Chondrocyte (in vitro differentiated cells): ENCODE results near the gene FLNA. TPM values are rescaled to one million over a fixed set of nuclear protein-coding genes. Genes with fewer than 3 reads are reported as not detected.

ENCODE experiments used
- DNase-seq: peaks from one replicate; pipeline ENCODE4 v3.0.0; 2021; ENCODE audit warnings: mixed read lengths, low spot score
- H3K27ac Mint-ChIP-seq: one replicate; pipeline ENCODE4 v1.8.0; 2021; ENCODE audit warnings: mild to moderate bottlenecking, moderate library complexity, mixed read lengths; ENCODE audit not compliant: unreplicated experiment
- H3K27me3 Mint-ChIP-seq: 2 replicates; pipeline ENCODE4 v1.8.0; 2021; ENCODE audit warnings: low read depth, mixed read lengths
- H3K36me3 Mint-ChIP-seq: 2 replicates; pipeline ENCODE4 v1.8.0; 2021; ENCODE audit warnings: low read depth, mixed read lengths
- H3K4me1 Mint-ChIP-seq: 2 replicates; pipeline ENCODE4 v1.8.0; 2021; ENCODE audit warnings: low read depth, mild to moderate bottlenecking, mixed read lengths
- H3K4me3 Mint-ChIP-seq: one replicate; pipeline ENCODE4 v1.8.0; 2021; ENCODE audit warnings: mild to moderate bottlenecking, moderate library complexity, mixed read lengths; ENCODE audit not compliant: unreplicated experiment
- H3K9me3 Mint-ChIP-seq: 2 replicates; pipeline ENCODE4 v1.8.0; 2021; ENCODE audit warnings: low read depth, mixed read lengths
- total RNA-seq: library from RNA; stranded (reverse); gene quantifications from 3 replicates; pipeline ENCODE4 v1.2.1, GENCODE V29; 2021
- TF ChIP-seq, protein P1 (sequence below): fragments of 200-600 bp; sonication (generic); IDR thresholded peaks from 2 replicates; pipeline ENCODE4 v1.5.0; 2021; ENCODE audit warnings: antibody characterized with exemption, mild to moderate bottlenecking, moderate library complexity

FLNA gene
- total RNA-seq, 1 donor from 2014 or later, result 4,327 TPM

DNA sequence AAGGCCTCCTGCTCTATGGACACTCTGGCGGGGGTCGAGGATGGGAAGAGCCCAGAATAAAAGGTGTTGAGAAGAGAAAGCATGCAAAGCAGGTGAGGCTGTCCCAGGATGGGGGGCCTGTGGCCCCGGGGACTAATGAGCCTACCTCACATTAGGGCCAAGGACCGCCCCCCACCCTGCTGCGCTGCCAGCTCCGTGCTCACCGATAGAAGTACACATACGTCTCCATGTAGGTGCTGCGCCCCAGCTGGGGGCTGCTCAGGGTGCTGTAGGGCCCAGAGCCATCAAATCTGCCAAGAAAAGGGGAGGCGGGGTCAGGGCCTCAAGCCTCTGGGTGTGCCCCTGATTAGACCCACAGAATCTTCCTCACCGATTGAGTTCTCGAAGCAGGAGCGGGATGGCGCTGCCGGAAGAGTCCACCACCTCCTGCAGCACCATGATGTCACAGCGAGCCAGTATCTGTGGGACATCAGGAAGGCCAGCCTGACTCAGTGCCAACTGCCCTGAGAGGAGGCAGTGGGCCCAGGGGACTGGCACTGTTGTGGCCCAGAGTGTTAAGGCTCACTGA, 30.3 kb upstream of the FLNA start:
- TF ChIP-seq, protein P1, sequence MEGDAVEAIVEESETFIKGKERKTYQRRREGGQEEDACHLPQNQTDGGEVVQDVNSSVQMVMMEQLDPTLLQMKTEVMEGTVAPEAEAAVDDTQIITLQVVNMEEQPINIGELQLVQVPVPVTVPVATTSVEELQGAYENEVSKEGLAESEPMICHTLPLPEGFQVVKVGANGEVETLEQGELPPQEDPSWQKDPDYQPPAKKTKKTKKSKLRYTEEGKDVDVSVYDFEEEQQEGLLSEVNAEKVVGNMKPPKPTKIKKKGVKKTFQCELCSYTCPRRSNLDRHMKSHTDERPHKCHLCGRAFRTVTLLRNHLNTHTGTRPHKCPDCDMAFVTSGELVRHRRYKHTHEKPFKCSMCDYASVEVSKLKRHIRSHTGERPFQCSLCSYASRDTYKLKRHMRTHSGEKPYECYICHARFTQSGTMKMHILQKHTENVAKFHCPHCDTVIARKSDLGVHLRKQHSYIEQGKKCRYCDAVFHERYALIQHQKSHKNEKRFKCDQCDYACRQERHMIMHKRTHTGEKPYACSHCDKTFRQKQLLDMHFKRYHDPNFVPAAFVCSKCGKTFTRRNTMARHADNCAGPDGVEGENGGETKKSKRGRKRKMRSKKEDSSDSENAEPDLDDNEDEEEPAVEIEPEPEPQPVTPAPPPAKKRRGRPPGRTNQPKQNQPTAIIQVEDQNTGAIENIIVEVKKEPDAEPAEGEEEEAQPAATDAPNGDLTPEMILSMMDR, result no peak
- Mint-ChIP-seq H3K27ac (no peak overlapping the region), H3K4me3 (no peak overlapping the region), H3K4me1 (peaks cover 19% of the 10 kb centered on the region), H3K9me3 (no peaks in the 10 kb centered on the region), H3K36me3 (peaks cover 6% of the 10 kb centered on the region), H3K27me3 (no peaks in the 10 kb centered on the region)
- DNase-seq, result no peak

DNA sequence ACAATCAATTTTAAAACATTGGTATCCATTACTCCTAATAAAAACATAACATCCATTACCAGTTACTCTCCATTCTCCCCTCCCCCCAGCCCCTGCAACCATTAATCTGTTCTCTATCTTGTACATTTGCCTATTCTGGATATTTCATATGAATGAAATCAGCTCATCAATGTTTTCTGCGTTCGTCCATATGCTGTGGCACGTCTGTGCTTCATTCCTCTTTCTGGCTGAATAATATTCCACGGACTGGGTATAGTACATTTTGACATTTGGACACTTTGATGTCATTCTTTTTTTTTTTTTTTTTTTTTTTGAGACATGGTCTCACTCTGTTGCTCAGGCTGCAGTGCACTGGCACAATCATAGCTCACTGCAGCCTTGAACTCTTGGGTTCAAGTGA, 29.4 kb upstream of the FLNA start:
- H3K27me3 Mint-ChIP-seq, result no peaks in the 10 kb centered on the region
- peaks cover 15% of the 10 kb centered on the region for H3K36me3 Mint-ChIP-seq
- TF ChIP-seq, protein P1, result no peak
- H3K9me3 Mint-ChIP-seq, result no peaks in the 10 kb centered on the region
- H3K4me3 Mint-ChIP-seq, result no peak overlapping the region
- H3K4me1 Mint-ChIP-seq, result peaks cover 17% of the 10 kb centered on the region
- no peak for DNase-seq
- no peak overlapping the region for H3K27ac Mint-ChIP-seq

DNA sequence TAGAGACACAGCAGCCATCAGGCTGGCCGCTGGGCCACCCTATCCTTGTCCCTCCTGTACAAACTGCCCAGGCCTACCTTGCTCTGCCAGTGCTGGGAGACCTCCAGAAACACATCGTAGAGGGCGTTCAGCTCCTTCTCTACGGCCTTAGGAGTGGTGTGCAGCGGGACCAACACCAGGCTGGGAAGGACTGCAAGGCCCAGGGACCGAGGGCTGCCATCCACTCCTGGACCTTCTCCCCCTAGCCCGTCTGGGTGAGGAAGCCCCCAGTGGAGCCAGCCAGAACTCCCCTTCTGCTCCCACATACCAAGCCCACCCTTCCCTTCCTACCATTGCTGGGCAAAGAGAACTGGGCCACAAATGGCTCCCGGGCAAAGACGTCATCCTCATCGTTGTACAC, 28.8 kb upstream of the FLNA start:
- no peak for DNase-seq
- no peaks in the 10 kb centered on the region for H3K27me3 Mint-ChIP-seq
- no peak overlapping the region for H3K4me3 Mint-ChIP-seq
- TF ChIP-seq, protein P1, result no peak
- H3K9me3 Mint-ChIP-seq, result no peaks in the 10 kb centered on the region
- peaks cover 10% of the 10 kb centered on the region for H3K4me1 Mint-ChIP-seq
- H3K36me3 Mint-ChIP-seq, result peaks cover 17% of the 10 kb centered on the region
- H3K27ac Mint-ChIP-seq, result peak overlapping the region; percentile 17

DNA sequence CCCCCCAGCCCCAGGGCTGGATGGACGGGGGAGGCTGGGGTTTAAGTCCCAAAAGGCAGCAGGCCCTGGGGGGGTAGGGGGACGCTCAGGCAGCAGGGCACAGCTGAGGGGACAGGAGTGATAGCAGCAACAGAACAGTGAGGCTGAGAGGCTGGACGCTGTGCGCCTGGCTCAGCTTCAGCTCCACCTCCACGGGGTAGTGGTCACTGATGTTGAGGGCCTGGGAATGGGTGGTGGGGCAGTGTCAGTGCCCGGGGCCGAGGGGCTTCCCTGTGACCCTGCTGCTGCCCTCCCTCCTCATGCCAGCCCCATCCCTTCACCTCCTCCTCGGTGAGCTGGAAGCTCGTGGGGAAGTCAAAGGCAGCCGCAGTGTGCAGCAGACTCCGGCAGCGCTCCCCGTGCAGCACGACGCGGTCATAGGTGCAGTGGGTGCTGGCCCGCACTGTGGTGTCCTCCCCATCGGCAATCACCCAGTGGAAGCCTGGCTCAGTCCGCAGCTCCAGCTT, 28.2 kb upstream of the FLNA start:
- no peaks in the 10 kb centered on the region for H3K9me3 Mint-ChIP-seq
- no peak overlapping the region for H3K4me3 Mint-ChIP-seq
- peaks cover 20% of the 10 kb centered on the region for H3K36me3 Mint-ChIP-seq
- TF ChIP-seq, protein P1, result no peak
- peak overlapping the region; percentile 77 for H3K27ac Mint-ChIP-seq
- H3K27me3 Mint-ChIP-seq, result no peaks in the 10 kb centered on the region
- DNase-seq, result no peak
- H3K4me1 Mint-ChIP-seq, result peaks cover 8% of the 10 kb centered on the region

DNA sequence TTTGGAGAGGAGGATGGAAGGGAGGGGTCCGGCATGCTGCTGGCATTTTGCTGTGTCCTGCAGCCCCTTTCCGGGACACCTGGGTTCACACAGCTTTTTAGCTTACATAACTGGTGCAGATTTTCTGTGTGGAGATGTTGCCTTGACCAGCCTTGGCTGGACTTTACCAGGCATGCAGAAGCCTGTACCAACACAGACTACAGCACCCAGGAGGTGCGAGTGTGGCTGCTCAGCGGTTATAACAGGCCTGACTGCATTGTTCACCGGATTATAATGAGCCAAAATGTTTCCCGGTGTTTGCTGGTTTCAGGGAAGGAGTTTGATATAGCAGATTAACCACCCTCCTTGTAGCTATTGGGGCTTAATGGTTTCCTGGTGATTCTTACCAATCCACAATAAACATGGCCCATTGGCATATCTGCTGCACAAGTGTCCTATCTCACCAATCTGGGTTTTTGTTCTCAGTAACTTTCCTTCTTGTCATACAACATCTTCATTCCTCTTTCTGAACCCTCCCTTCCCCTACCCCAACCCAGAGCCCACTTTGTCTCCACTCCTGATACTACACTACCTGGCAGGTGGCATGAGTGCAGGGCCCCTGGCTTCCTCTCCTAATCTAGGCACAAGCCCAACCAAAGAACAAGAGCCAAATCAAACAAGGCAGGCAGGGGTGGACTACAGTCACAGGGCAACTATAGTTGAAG, 27.6 kb upstream of the FLNA start:
- no peaks in the 10 kb centered on the region for H3K9me3 Mint-ChIP-seq
- no peak overlapping the region for H3K4me3 Mint-ChIP-seq
- TF ChIP-seq, protein P1, result no peak
- H3K36me3 Mint-ChIP-seq, result peaks cover 20% of the 10 kb centered on the region
- H3K27ac Mint-ChIP-seq, result peak overlapping the region; percentile 77
- no peaks in the 10 kb centered on the region for H3K27me3 Mint-ChIP-seq
- peaks cover 9% of the 10 kb centered on the region for H3K4me1 Mint-ChIP-seq
- no peak for DNase-seq
